Breast epithelium (tissue), 3 donors: ENCODE results near the gene PUM1.

ENCODE experiments used
- CTCF ChIP-seq, 3 donors: fragments of 450-650 bp; IDR thresholded peaks; one replicate each; pipeline ENCODE4 v1.5.1; 2016 to 2017; ENCODE audit warnings: antibody characterized with exemption in 3 of 3, mild to moderate bottlenecking in 3 of 3, moderate library complexity in 3 of 3
- POLR2A ChIP-seq: fragments of 450-650 bp; IDR thresholded peaks from one replicate; pipeline ENCODE4 v1.6.1; 2016; ENCODE audit warnings: antibody characterized with exemption, mild to moderate bottlenecking, moderate library complexity

- no peak for TF ChIP-seq CTCF (IDR thresholded peaks at IDR 0.05)
- TF ChIP-seq POLR2A, result no peak
Observed at GRCh38 chr1:30929944-30930525, 135.5 kb downstream of the PUM1 start.
